OCI-LY1 (cell line): ENCODE results near the gene KCNF1.

ENCODE experiments used
- H2AFZ ChIP-seq: fragments of 200-600 bp; sonication (generic), shearing (Covaris generic); 2 replicates; pipeline ENCODE4 v1.6.0; 2014; ENCODE audit warnings: antibody characterized with exemption, mild to moderate bottlenecking, low read length
- H3F3A ChIP-seq: fragments of 200-600 bp; sonication (generic), shearing (Covaris generic); 2 replicates; pipeline ENCODE4 v1.6.0; 2014; ENCODE audit warnings: mild to moderate bottlenecking, antibody characterized with exemption, low read length, moderate library complexity; ENCODE audit not compliant: insufficient read depth
- H3K27ac ChIP-seq: fragments of 200-600 bp; sonication (generic); 2 replicates; pipeline ENCODE4 v1.5.1; 2014; ENCODE audit warnings: low read length, mixed run types, mild to moderate bottlenecking, low read depth; ENCODE audit not compliant: poor library complexity, severe bottlenecking
- H3K27me3 ChIP-seq: fragments of 200-600 bp; sonication (generic); 2 replicates; pipeline ENCODE4 v1.6.0; 2014; ENCODE audit warnings: antibody characterized with exemption, mild to moderate bottlenecking, low read length, moderate library complexity; ENCODE audit not compliant: insufficient read depth
- H3K36me3 ChIP-seq: fragments of 200-600 bp; sonication (generic); 2 replicates; pipeline ENCODE4 v1.6.1; 2014; ENCODE audit warnings: mild to moderate bottlenecking, antibody characterized with exemption, low read length, moderate library complexity, mixed read lengths; ENCODE audit not compliant: insufficient read depth
- H3K4me1 ChIP-seq: fragments of 200-600 bp; sonication (generic); 2 replicates; pipeline ENCODE4 v1.5.1; 2014; ENCODE audit warnings: mild to moderate bottlenecking, low read length, moderate library complexity; ENCODE audit not compliant: insufficient read depth, severe bottlenecking
- H3K4me2 ChIP-seq: fragments of 200-600 bp; sonication (generic), shearing (Covaris generic); 2 replicates; pipeline ENCODE4 v1.6.1; 2014; ENCODE audit warnings: low read length
- H3K4me3 ChIP-seq: fragments of 200-600 bp; sonication (generic); 2 replicates; pipeline ENCODE4 v1.5.1; 2014; ENCODE audit warnings: low read length, low read depth, mild to moderate bottlenecking, mixed read lengths; ENCODE audit not compliant: poor library complexity, severe bottlenecking
- H3K79me2 ChIP-seq: fragments of 200-600 bp; shearing (Covaris generic); 2 replicates; pipeline ENCODE4 v1.6.1; 2016; ENCODE audit warnings: mixed run types, low read length, mixed read lengths; ENCODE audit not compliant: insufficient read depth
- H3K9ac ChIP-seq: fragments of 200-600 bp; sonication (generic), shearing (Covaris generic); 2 replicates; pipeline ENCODE4 v1.6.1; 2014; ENCODE audit warnings: mild to moderate bottlenecking, low read length, mixed read lengths
- H3K9me2 ChIP-seq: fragments of 200-600 bp; sonication (generic), shearing (Covaris generic); 2 replicates; pipeline ENCODE4 v1.6.1; 2014; ENCODE audit warnings: low read depth, mild to moderate bottlenecking, low read length, mixed read lengths
- H3K9me3 ChIP-seq: fragments of 200-600 bp; shearing (Covaris generic); 2 replicates; pipeline ENCODE4 v1.6.1; 2014; ENCODE audit warnings: low read length, mixed read lengths
- H4K20me1 ChIP-seq: fragments of 200-600 bp; sonication (generic), shearing (Covaris generic); 2 replicates; pipeline ENCODE4 v1.6.0; 2016; ENCODE audit warnings: mild to moderate bottlenecking, low read length; ENCODE audit not compliant: insufficient read depth
- CTCF ChIP-seq: fragments of 200-600 bp; sonication (generic), shearing (Covaris generic); IDR thresholded peaks from 2 replicates; pipeline ENCODE4 v1.5.1; 2017; ENCODE audit warnings: mild to moderate bottlenecking, antibody characterized with exemption, low read length, moderate library complexity, mixed read lengths
- EZH2 ChIP-seq: fragments of 200-600 bp; sonication (generic), shearing (Covaris generic); IDR thresholded peaks from 2 replicates; pipeline ENCODE4 v1.8.0; 2017; ENCODE audit warnings: borderline replicate concordance, mixed run types, mild to moderate bottlenecking, antibody characterized with exemption, low read length, moderate library complexity, mixed read lengths

KCNF1 gene

GRCh38 chr2:10962004-10962403, 50.3 kb downstream of the KCNF1 start:
- Histone ChIP-seq H3K9ac (no peak overlapping the region), H4K20me1 (no peaks in the 10 kb centered on the region), H3K79me2 (no peaks in the 10 kb centered on the region), H3F3A (no peaks in the 10 kb centered on the region), H2AFZ (no peak overlapping the region), H3K4me2 (no peak overlapping the region), H3K9me3 (no peaks in the 10 kb centered on the region), H3K36me3 (no peaks in the 10 kb centered on the region), H3K27ac (no peak overlapping the region), H3K9me2 (no peaks in the 10 kb centered on the region), H3K27me3 (no peaks in the 10 kb centered on the region), H3K4me3 (no peak overlapping the region), H3K4me1 (no peaks in the 10 kb centered on the region)
- TF ChIP-seq EZH2 (no peak), CTCF (no peak)

GRCh38 chr2:10963155-10963554, 51.4 kb downstream of the KCNF1 start:
- H3K79me2 ChIP-seq: no peaks in the 10 kb centered on the region
- H3K9me3 ChIP-seq: no peaks in the 10 kb centered on the region
- no peaks in the 10 kb centered on the region for H4K20me1 ChIP-seq
- H3K4me1 ChIP-seq: no peaks in the 10 kb centered on the region
- H2AFZ ChIP-seq: no peak overlapping the region
- H3K9me2 ChIP-seq: no peaks in the 10 kb centered on the region
- TF ChIP-seq EZH2 (no peak), CTCF (no peak)
- no peak overlapping the region for H3K27ac ChIP-seq
- no peaks in the 10 kb centered on the region for H3F3A ChIP-seq
- no peaks in the 10 kb centered on the region for H3K36me3 ChIP-seq
- no peaks in the 10 kb centered on the region; the same call in 1 of the 2 replicates for H3K27me3 ChIP-seq
- H3K9ac ChIP-seq: no peak overlapping the region
- no peak overlapping the region for H3K4me3 ChIP-seq
- H3K4me2 ChIP-seq: no peak overlapping the region
